CD8-positive, alpha-beta memory T cell (primary cell): ENCODE data around the gene POU2F1. TPM values are rescaled to one million over a fixed set of nuclear protein-coding genes. Genes with fewer than 3 reads are reported as not detected.

Source experiments
- CTCF ChIA-PET: fragments of 350-600 bp; sonication (Branson Sonifier 250); formaldehyde crosslinking; loops from one replicate; lab custom pipeline; 2021; ENCODE audit warnings: antibody characterized with exemption; lab: Charles Lee
- POLR2A ChIA-PET: fragments of 350-600 bp; sonication (Branson Sonifier 250); formaldehyde crosslinking; loops from one replicate; lab custom pipeline; 2021; ENCODE audit warnings: antibody characterized with exemption; lab: Charles Lee
- DNase-seq, 5 donors: peaks; one replicate each; pipeline versions ENCODE4 v3.0.0 to v3.0.0-alpha.2; 2020 to 2022; ENCODE audit warnings: mixed read lengths in 1 of 5
- H3K27ac ChIP-seq: one replicate; pipeline ENCODE4 v1.7.0; 2013; ENCODE audit warnings: low read depth, mild to moderate bottlenecking, low read length, moderate library complexity
- H3K27me3 ChIP-seq: 2 replicates; pipeline ENCODE4 v1.7.0; 2013; ENCODE audit warnings: low read length, mild to moderate bottlenecking; ENCODE audit not compliant: insufficient read depth, poor library complexity, severe bottlenecking
- H3K36me3 ChIP-seq: 2 replicates; pipeline ENCODE4 v1.7.0; 2013; ENCODE audit warnings: mild to moderate bottlenecking, low read length, moderate library complexity; ENCODE audit not compliant: insufficient read depth
- H3K4me1 ChIP-seq: 2 replicates; pipeline ENCODE4 v1.7.0; 2013; ENCODE audit warnings: mild to moderate bottlenecking, low read length, moderate library complexity; ENCODE audit not compliant: insufficient read depth
- H3K4me3 ChIP-seq: 2 replicates; pipeline ENCODE4 v1.7.0; 2013; ENCODE audit warnings: mild to moderate bottlenecking, low read length
- H3K9me3 ChIP-seq: 2 replicates; pipeline ENCODE4 v1.7.0; 2013; ENCODE audit warnings: mild to moderate bottlenecking, low read length
- H3K27ac Mint-ChIP-seq, 8 donors: one replicate each; pipeline ENCODE4 v1.8.0; 2020 to 2021; ENCODE audit warnings: mixed read lengths in 8 of 8, mild to moderate bottlenecking in 6 of 8, inconsistent platforms in 3 of 8, moderate library complexity in 3 of 8
- H3K27me3 Mint-ChIP-seq, 2 donors: one replicate each; pipeline ENCODE4 v1.8.0; 2020 to 2021; ENCODE audit warnings: mixed read lengths in 2 of 2, mild to moderate bottlenecking in 1 of 2, moderate library complexity in 1 of 2
- H3K36me3 Mint-ChIP-seq, 3 donors: one replicate each; pipeline ENCODE4 v1.8.0; 2020 to 2021; ENCODE audit warnings: mixed read lengths in 3 of 3, inconsistent platforms in 1 of 3, mild to moderate bottlenecking in 1 of 3
- H3K4me1 Mint-ChIP-seq, 3 donors: one replicate each; pipeline ENCODE4 v1.8.0; 2020 to 2021; ENCODE audit warnings: mixed read lengths in 3 of 3, inconsistent platforms in 1 of 3, mild to moderate bottlenecking in 1 of 3
- H3K4me3 Mint-ChIP-seq, 7 donors: one replicate each; pipeline ENCODE4 v1.8.0; 2020 to 2021; ENCODE audit warnings: mixed read lengths in 7 of 7, mild to moderate bottlenecking in 6 of 7, moderate library complexity in 4 of 7, inconsistent platforms in 2 of 7
- H3K9me3 Mint-ChIP-seq, 5 donors: one replicate each; pipeline ENCODE4 v1.8.0; 2020 to 2022; ENCODE audit warnings: mixed read lengths in 5 of 5, mild to moderate bottlenecking in 3 of 5, moderate library complexity in 2 of 5, inconsistent platforms in 1 of 5
- polyA plus RNA-seq: library from polyadenylated mRNA; unstranded; fragments of 300-500 nt; fragmentation: Illumina TruSeq; gene quantifications from one replicate; pipeline ENCODE4 v1.2.3, GENCODE V29; 2021
- total RNA-seq, 2 experiments: library from RNA; stranded (reverse); gene quantifications; one replicate each; pipeline ENCODE4 v1.2.3, GENCODE V29; 2021

POU2F1 gene
- total and polyA plus RNA-seq, 3 experiments from 2014 or later: 11.8 to 13.5 (median 12.3) TPM

- no peak for DNase-seq
- H3K9me3 ChIP-seq: no peaks in the 10 kb centered on the region
- Mint-ChIP-seq H3K4me3 (no peak overlapping the region), H3K4me1 (peaks cover 0 to 5% (median 5%) of the 10 kb centered on the region in 3 donors), H3K27me3 (peaks cover 5 to 22% of the 10 kb centered on the region in 2 donors), H3K27ac (no peak overlapping the region), H3K9me3 (no peaks in the 10 kb centered on the region), H3K36me3 (no peaks in the 10 kb centered on the region)
- POLR2A ChIA-PET: no interaction called here
- H3K36me3 ChIP-seq: no peaks in the 10 kb centered on the region
- H3K27me3 ChIP-seq: no peaks in the 10 kb centered on the region
- H3K4me1 ChIP-seq: no peaks in the 10 kb centered on the region
- CTCF ChIA-PET: no interaction called here
- no peak overlapping the region for H3K27ac ChIP-seq
- no peak overlapping the region for H3K4me3 ChIP-seq
Measured at GRCh38 chr1:167185062-167185461, 35.6 kb upstream of the POU2F1 start.

- Mint-ChIP-seq H3K36me3 (no peaks in the 10 kb centered on the region), H3K4me3 (no peak overlapping the region), H3K4me1 (peaks cover 0 to 5% (median 5%) of the 10 kb centered on the region in 3 donors), H3K27me3 (peaks cover 5 to 32% of the 10 kb centered on the region in 2 donors), H3K27ac (no peak overlapping the region), H3K9me3 (no peaks in the 10 kb centered on the region)
- H3K4me3 ChIP-seq: no peak overlapping the region
- H3K4me1 ChIP-seq: no peaks in the 10 kb centered on the region
- no peaks in the 10 kb centered on the region for H3K9me3 ChIP-seq
- H3K27ac ChIP-seq: no peak overlapping the region
- POLR2A ChIA-PET: no interaction called here
- CTCF ChIA-PET: no interaction called here
- DNase-seq: no peak
- H3K36me3 ChIP-seq: no peaks in the 10 kb centered on the region
- no peaks in the 10 kb centered on the region for H3K27me3 ChIP-seq
Measured at GRCh38 chr1:167185974-167186657, 34.6 kb upstream of the POU2F1 start.

GRCh38 chr1:167186771-167187170, 33.9 kb upstream of the POU2F1 start:
- DNase-seq: no peak
- no peak overlapping the region for H3K4me3 Mint-ChIP-seq
- POLR2A ChIA-PET: no interaction called here
- Histone ChIP-seq H3K27me3 (no peaks in the 10 kb centered on the region), H3K9me3 (no peaks in the 10 kb centered on the region), H3K27ac (no peak overlapping the region), H3K4me3 (no peak overlapping the region), H3K36me3 (no peaks in the 10 kb centered on the region), H3K4me1 (no peaks in the 10 kb centered on the region)
- peaks cover 0 to 5% (median 5%) of the 10 kb centered on the region in 3 donors for H3K4me1 Mint-ChIP-seq
- H3K27me3 Mint-ChIP-seq: peaks cover 5 to 34% of the 10 kb centered on the region in 2 donors
- H3K9me3 Mint-ChIP-seq: no peaks in the 10 kb centered on the region
- no peaks in the 10 kb centered on the region for H3K36me3 Mint-ChIP-seq
- H3K27ac Mint-ChIP-seq: no peak overlapping the region
- CTCF ChIA-PET: no interaction called here

GRCh38 chr1:167190747-167191237, 29.9 kb upstream of the POU2F1 start:
- DNase-seq: no peak
- Mint-ChIP-seq H3K9me3 (peaks cover 0 to 2% (median 0%) of the 10 kb centered on the region in 5 donors), H3K4me1 (peaks cover 0 to 5% (median 5%) of the 10 kb centered on the region in 3 donors), H3K27me3 (peaks cover 5 to 41% of the 10 kb centered on the region in 2 donors), H3K4me3 (no peak overlapping the region), H3K27ac (no peak overlapping the region), H3K36me3 (peaks cover 0 to 3% (median 0%) of the 10 kb centered on the region in 3 donors)
- ChIA-PET CTCF (no interaction called here), POLR2A (no interaction called here)
- H3K9me3 ChIP-seq: no peaks in the 10 kb centered on the region
- H3K4me1 ChIP-seq: no peaks in the 10 kb centered on the region
- H3K4me3 ChIP-seq: no peak overlapping the region
- no peak overlapping the region for H3K27ac ChIP-seq
- H3K27me3 ChIP-seq: no peaks in the 10 kb centered on the region
- no peaks in the 10 kb centered on the region for H3K36me3 ChIP-seq

- no peak overlapping the region for H3K27ac ChIP-seq
- H3K36me3 ChIP-seq: no peaks in the 10 kb centered on the region
- Mint-ChIP-seq H3K27me3 (peaks cover 0 to 36% of the 10 kb centered on the region in 2 donors), H3K27ac (no peak overlapping the region), H3K4me1 (peaks cover 0 to 5% (median 5%) of the 10 kb centered on the region in 3 donors), H3K4me3 (no peak overlapping the region), H3K36me3 (peaks cover 0 to 3% (median 0%) of the 10 kb centered on the region in 3 donors), H3K9me3 (peaks cover 0 to 2% (median 0%) of the 10 kb centered on the region in 5 donors)
- no peaks in the 10 kb centered on the region for H3K9me3 ChIP-seq
- CTCF ChIA-PET: no interaction called here
- POLR2A ChIA-PET: no interaction called here
- H3K27me3 ChIP-seq: no peaks in the 10 kb centered on the region
- no peaks in the 10 kb centered on the region for H3K4me1 ChIP-seq
- DNase-seq: no peak
- no peak overlapping the region for H3K4me3 ChIP-seq
Measured at GRCh38 chr1:167191958-167192357, 28.7 kb upstream of the POU2F1 start.

GRCh38 chr1:167194182-167194581, 26.5 kb upstream of the POU2F1 start:
- H3K4me1 ChIP-seq: no peaks in the 10 kb centered on the region
- no peaks in the 10 kb centered on the region for H3K36me3 ChIP-seq
- no peak overlapping the region for H3K4me3 ChIP-seq
- peaks cover 0 to 25% of the 10 kb centered on the region in 2 donors for H3K27me3 Mint-ChIP-seq
- H3K4me1 Mint-ChIP-seq: no peaks in the 10 kb centered on the region
- ChIA-PET CTCF (no interaction called here), POLR2A (no interaction called here)
- no peaks in the 10 kb centered on the region for H3K9me3 ChIP-seq
- no peak for DNase-seq
- H3K4me3 Mint-ChIP-seq: no peak overlapping the region
- H3K27ac ChIP-seq: no peak overlapping the region
- no peak overlapping the region for H3K27ac Mint-ChIP-seq
- H3K36me3 Mint-ChIP-seq: peaks cover 0 to 3% (median 0%) of the 10 kb centered on the region in 3 donors
- H3K27me3 ChIP-seq: no peaks in the 10 kb centered on the region
- H3K9me3 Mint-ChIP-seq: peaks cover 0 to 2% (median 0%) of the 10 kb centered on the region in 5 donors

GRCh38 chr1:167196166-167196565, 24.5 kb upstream of the POU2F1 start:
- Histone ChIP-seq H3K9me3 (no peaks in the 10 kb centered on the region), H3K4me3 (no peak overlapping the region), H3K27me3 (no peaks in the 10 kb centered on the region), H3K36me3 (no peaks in the 10 kb centered on the region), H3K27ac (no peak overlapping the region), H3K4me1 (no peaks in the 10 kb centered on the region)
- CTCF ChIA-PET: no interaction called here
- no peak overlapping the region for H3K4me3 Mint-ChIP-seq
- no peaks in the 10 kb centered on the region for H3K4me1 Mint-ChIP-seq
- peaks cover 0 to 2% (median 0%) of the 10 kb centered on the region in 5 donors for H3K9me3 Mint-ChIP-seq
- POLR2A ChIA-PET: no interaction called here
- H3K27ac Mint-ChIP-seq: no peak overlapping the region
- H3K36me3 Mint-ChIP-seq: peaks cover 0 to 3% (median 0%) of the 10 kb centered on the region in 3 donors
- DNase-seq: no peak
- H3K27me3 Mint-ChIP-seq: peaks cover 0 to 8% of the 10 kb centered on the region in 2 donors

- Mint-ChIP-seq H3K4me1 (no peaks in the 10 kb centered on the region), H3K27me3 (peaks cover 0 to 2% of the 10 kb centered on the region in 2 donors), H3K4me3 (no peak overlapping the region), H3K36me3 (peaks cover 0 to 3% (median 0%) of the 10 kb centered on the region in 3 donors), H3K27ac (no peak overlapping the region), H3K9me3 (peaks cover 0 to 2% (median 0%) of the 10 kb centered on the region in 5 donors)
- ChIA-PET CTCF (no interaction called here), POLR2A (no interaction called here)
- Histone ChIP-seq H3K4me3 (no peak overlapping the region), H3K9me3 (no peaks in the 10 kb centered on the region), H3K27ac (no peak overlapping the region), H3K36me3 (no peaks in the 10 kb centered on the region), H3K4me1 (no peaks in the 10 kb centered on the region), H3K27me3 (no peaks in the 10 kb centered on the region)
- no peak for DNase-seq
Measured at GRCh38 chr1:167197236-167197635, 23.4 kb upstream of the POU2F1 start.
